Spleen (tissue), 11 donors: ENCODE measurements around the gene CNBD2. TPM values are rescaled to one million over a fixed set of nuclear protein-coding genes. Genes with fewer than 3 reads are reported as not detected.

ENCODE experiments used
- DNase-seq: peaks from one replicate; pipeline ENCODE4 v3.0.0-alpha.2; 2020
- H3K27ac ChIP-seq, 8 donors: fragments of 200-600 bp; sonication (generic) in 7 of 8; 1 replicate in 4 of 8; 2 replicates in 4 of 8; pipeline versions ENCODE4 v1.5.0 to v1.8.0; 2016 to 2021; ENCODE audit warnings: inconsistent platforms in 4 of 8, mild to moderate bottlenecking in 4 of 8, moderate library complexity in 1 of 8
- H3K27me3 ChIP-seq, 7 donors: fragments of 200-600 bp; sonication (generic) in 6 of 7; replicated peaks in 1 of 7; 1 replicate in 4 of 7; 2 replicates in 3 of 7; pipeline versions ENCODE4 v1.5.0 to v1.8.0; 2016 to 2021; ENCODE audit warnings: inconsistent platforms in 3 of 7, mild to moderate bottlenecking in 1 of 7
- H3K36me3 ChIP-seq, 6 donors: fragments of 200-600 bp; sonication (generic) in 5 of 6; 1 replicate in 4 of 6; 2 replicates in 2 of 6; pipeline versions ENCODE4 v1.5.0 to v1.8.0; 2016 to 2021; ENCODE audit warnings: inconsistent platforms in 2 of 6
- H3K4me1 ChIP-seq, 6 donors: fragments of 200-600 bp; sonication (generic) in 5 of 6; 1 replicate in 3 of 6; 2 replicates in 3 of 6; pipeline versions ENCODE4 v1.5.0 to v1.8.0; 2016 to 2021; ENCODE audit warnings: inconsistent platforms in 3 of 6
- H3K4me3 ChIP-seq, 8 donors: fragments of 200-600 bp; sonication (generic) in 7 of 8; 1 replicate in 4 of 8; 2 replicates in 4 of 8; pipeline versions ENCODE4 v1.5.0 to v1.8.0; 2016 to 2021; ENCODE audit warnings: inconsistent platforms in 4 of 8, mild to moderate bottlenecking in 4 of 8, moderate library complexity in 2 of 8
- H3K9me3 ChIP-seq, 8 donors: fragments of 200-600 bp; sonication (generic) in 7 of 8; 1 replicate in 4 of 8; 2 replicates in 4 of 8; pipeline versions ENCODE4 v1.5.0 to v1.8.0; 2016 to 2021; ENCODE audit warnings: inconsistent platforms in 4 of 8
- CTCF ChIP-seq, 11 experiments: fragments of 200-600 bp in 7 of 11; fragments of 450-650 bp in 4 of 11; sonication (generic) in 4 of 11; IDR thresholded peaks in 8 of 11; conservative IDR thresholded peaks in 3 of 11; 1 replicate in 7 of 11; 2 replicates in 4 of 11; pipeline versions ENCODE4 v1.4.0 to v1.8.0; 2016 to 2021; ENCODE audit warnings: antibody characterized with exemption in 11 of 11, inconsistent platforms in 4 of 11, mild to moderate bottlenecking in 1 of 11
- POLR2A ChIP-seq, 3 donors: fragments of 450-650 bp; IDR thresholded peaks; one replicate each; pipeline ENCODE4 v1.5.1; 2017; ENCODE audit warnings: antibody characterized with exemption in 3 of 3, mild to moderate bottlenecking in 1 of 3
- POLR2AphosphoS5 ChIP-seq, 3 donors: sonication (generic); formaldehyde crosslinking; IDR thresholded peaks; one replicate each; pipeline ENCODE4 v1.5.1; 2017; ENCODE audit warnings: antibody characterized with exemption in 3 of 3
- WGBS, 5 donors: extraction: QIAGEN DNeasy Blood & Tissue Kit in 3 of 5; methylation state at CpG; one replicate each; pipeline versions ENCODE4 v1.1.5 to v1.1.7; 2013 to 2018; 5-methylcytosine and 5-hydroxymethylcytosine counted together
- intact Hi-C: fragments of 100-400 bp; cut with DNase I; formaldehyde crosslinking; loops from one replicate; pipeline ENCODE4 v1.15.0; 2023; ENCODE audit warnings: low total_unique reads
- polyA plus RNA-seq, 3 donors: library from polyadenylated mRNA; stranded (reverse); fragments of 200-250 nt; gene quantifications; one replicate each; pipeline ENCODE4 v1.2.1, GENCODE V29; 2013
- total RNA-seq, 7 donors: library from RNA; depleted of rRNA in 3 of 7; stranded (reverse); fragments of >200 nt in 3 of 7; fragmentation: NEBNext Ultra II Directional in 4 of 7; extraction: Animal tissue kit (Norgen Biotek cat#: 25700) in 4 of 7; gene quantifications; one replicate each; pipeline versions ENCODE4 v1.1.0 to v1.2.1, GENCODE V29; 2016 to 2021
- donor health status: healthy with polysubstance abuse.
- donor health status: DM: no; HTN: no; CAD: no; lungs with moderate emphysema.
- donor health status: DM: no; HTN: no; CAD: no.
- donor health status: Bipolar disorder and iron deficiency.
- donor health status: healthy.
- donor health status: DM: no; HTN: no; CAD: no.
- donor health status: DM: yes; HTN: yes; CAD: no.

The CNBD2 gene
- total and polyA plus RNA-seq, 10 donors = 3.7 to 28.4 (median 7.4) TPM

GRCh38 chr20:35953387-35954199, 14.8 kb upstream of the CNBD2 start:
- WGBS, 5 donors = 1 to 2% (median 2%) methylated on average over 24 to 65 of the region's 65 CpGs
- intact Hi-C loops = no loop called here
- Histone ChIP-seq H3K4me1 (peaks cover 19 to 40% (median 30%) of the 10 kb centered on the region in 6 donors), H3K27ac (peak overlapping the region; percentile 97 to 100 (median 99)), H3K9me3 (no peaks in the 10 kb centered on the region), H3K4me3 (peak overlapping the region; percentile 50 to 94 (median 84)), H3K36me3 (peaks cover 0 to 25% (median under 1%) of the 10 kb centered on the region in 6 donors), H3K27me3 (no peaks in the 10 kb centered on the region)
- DNase-seq = peak; percentile 95
- TF ChIP-seq POLR2A (IDR thresholded peaks at IDR 0.05) = no peak
- no peak for TF ChIP-seq CTCF (IDR thresholded peaks at IDR 0.05 in 8 of 11, conservative IDR thresholded peaks at IDR 0.05 in 3 of 11)
- peak in 1 of 3 donors; percentile 28 for TF ChIP-seq POLR2AphosphoS5 (IDR thresholded peaks at IDR 0.05)

- H3K4me1 ChIP-seq = peaks cover 19 to 40% (median 30%) of the 10 kb centered on the region in 6 donors
- peak in 2 of 3 donors; percentile 2 to 62 for TF ChIP-seq POLR2A (IDR thresholded peaks at IDR 0.05)
- peak; percentile 94 to 100 (median 99) for TF ChIP-seq CTCF (IDR thresholded peaks at IDR 0.05 in 8 of 11, conservative IDR thresholded peaks at IDR 0.05 in 3 of 11)
- peak; percentile 93 to 97 (median 93) for TF ChIP-seq POLR2AphosphoS5 (IDR thresholded peaks at IDR 0.05)
- peak; percentile 99 for DNase-seq
- WGBS, 5 donors = 0 to 1% (median 0%) methylated on average over 50 to 76 of the region's 76 CpGs
- H3K4me3 ChIP-seq = peak within 1 kb of the TSS; percentile 50 to 94 (median 84)
- H3K27me3 ChIP-seq = no peaks in the 10 kb centered on the region
- peak within 1 kb of the TSS; percentile 97 to 100 (median 99) for H3K27ac ChIP-seq
- H3K36me3 ChIP-seq = peaks cover 0 to 18% (median 0%) of the 10 kb centered on the region in 6 donors
- peaks cover 0 to 4% (median 0%) of the 10 kb centered on the region in 8 donors for H3K9me3 ChIP-seq
- intact Hi-C loops = no loop called here
Observed at GRCh38 chr20:35954200-35954906, 14.0 kb upstream of the CNBD2 start, which contains the start of gene SCAND1. Gene SCAND1, minus strand, starts transcription at chr20:35954502. Its CDS starts 218 bp downstream, at chr20:35954284.

- Histone ChIP-seq H3K4me3 (peak overlapping the region; percentile 50 to 94 (median 84)), H3K27me3 (no peaks in the 10 kb centered on the region), H3K27ac (peak overlapping the region; percentile 97 to 100 (median 99)), H3K36me3 (peaks cover 0 to 12% (median 0%) of the 10 kb centered on the region in 6 donors), H3K4me1 (peaks cover 19 to 40% (median 30%) of the 10 kb centered on the region in 6 donors), H3K9me3 (peaks cover 0 to 6% (median 0%) of the 10 kb centered on the region in 8 donors)
- TF ChIP-seq POLR2A (IDR thresholded peaks at IDR 0.05) = no peak
- no peak for TF ChIP-seq CTCF (IDR thresholded peaks at IDR 0.05 in 8 of 11, conservative IDR thresholded peaks at IDR 0.05 in 3 of 11)
- no peak for TF ChIP-seq POLR2AphosphoS5 (IDR thresholded peaks at IDR 0.05)
- intact Hi-C loops = no loop called here
- 1 to 2% (median 1%) methylated on average over 19 of the region's 19 CpGs for WGBS, 5 donors
- no peak for DNase-seq
Observed at GRCh38 chr20:35954907-35955251, 13.5 kb upstream of the CNBD2 start.
